Measurements from ENCODE around the gene WDR87. TPM values are rescaled to one million over a fixed set of nuclear protein-coding genes. Genes with fewer than 3 reads are reported as not detected.

Gene WDR87
- total and polyA plus RNA-seq, 2 of the 8 experiments (the other 6 are each of a cell fraction or from before 2014, with no cell fraction given) = not detected

- TF ChIP-seq CHD7 (IDR thresholded peaks at IDR 0.05; ENCODE audit: insufficient replicate concordance, low read length) (no peak), USF2 (IDR thresholded peaks at IDR 0.05; ENCODE audit: low read length) (no peak), CBX5 (IDR thresholded peaks at IDR 0.05; ENCODE audit: low read depth, low read length) (no peak), RFX5 (IDR thresholded peaks at IDR 0.05; ENCODE audit: borderline replicate concordance, low read depth, low read length) (no peak), SUZ12 (IDR thresholded peaks at IDR 0.05; ENCODE audit: low read length) (no peak)
These were observed 10.2 kb downstream of the WDR87 start (continued) for GRCh38 chr19:37896180-37896579.

Data from H1 (cell line).